Measurements from ENCODE around the gene ESRP2. TPM values are rescaled to one million over a fixed set of nuclear protein-coding genes. Genes with fewer than 3 reads are reported as not detected.

The ESRP2 gene
- total RNA-seq, 1 donor from 2014 or later: 25.5 TPM

DNA sequence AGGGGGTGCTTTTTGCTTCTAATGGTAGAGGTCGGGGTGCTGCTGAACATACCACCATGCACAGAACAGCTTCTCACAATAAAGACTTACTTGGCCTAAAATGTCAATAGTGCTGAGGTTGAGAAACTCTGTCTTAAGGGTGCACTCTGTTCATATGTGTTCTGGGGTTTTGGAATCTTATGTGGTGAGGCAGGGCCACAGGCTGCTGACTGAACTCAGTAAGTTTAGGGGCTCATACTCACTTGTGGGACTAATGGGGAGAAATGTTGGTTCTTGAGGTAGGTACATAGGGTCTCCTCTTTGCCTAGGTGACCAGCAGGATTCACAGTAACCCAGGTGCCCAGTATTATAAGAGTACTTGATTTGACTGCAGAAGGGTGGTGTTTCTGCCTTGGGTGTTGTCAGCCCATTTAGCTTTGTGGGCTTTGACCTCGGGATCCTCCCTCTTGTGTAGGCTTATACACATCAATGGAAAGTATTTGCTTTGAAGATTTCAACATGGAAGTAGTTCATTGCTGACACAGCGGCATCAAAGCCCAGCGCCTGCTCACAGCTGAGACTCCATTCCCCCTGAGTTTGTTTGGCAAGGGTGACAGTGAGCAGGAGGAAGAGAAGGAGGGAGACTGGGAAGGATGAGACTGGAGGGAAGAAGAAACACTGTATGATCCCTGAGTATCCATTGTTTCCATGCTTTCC lies 45.6 kb upstream of the ESRP2 start:
- no peak for DNase-seq (ENCODE audit: low read depth)
- H3K4me3 ChIP-seq (ENCODE audit: low read depth, low read length): no peak overlapping the region
- TF ChIP-seq, protein P1, sequence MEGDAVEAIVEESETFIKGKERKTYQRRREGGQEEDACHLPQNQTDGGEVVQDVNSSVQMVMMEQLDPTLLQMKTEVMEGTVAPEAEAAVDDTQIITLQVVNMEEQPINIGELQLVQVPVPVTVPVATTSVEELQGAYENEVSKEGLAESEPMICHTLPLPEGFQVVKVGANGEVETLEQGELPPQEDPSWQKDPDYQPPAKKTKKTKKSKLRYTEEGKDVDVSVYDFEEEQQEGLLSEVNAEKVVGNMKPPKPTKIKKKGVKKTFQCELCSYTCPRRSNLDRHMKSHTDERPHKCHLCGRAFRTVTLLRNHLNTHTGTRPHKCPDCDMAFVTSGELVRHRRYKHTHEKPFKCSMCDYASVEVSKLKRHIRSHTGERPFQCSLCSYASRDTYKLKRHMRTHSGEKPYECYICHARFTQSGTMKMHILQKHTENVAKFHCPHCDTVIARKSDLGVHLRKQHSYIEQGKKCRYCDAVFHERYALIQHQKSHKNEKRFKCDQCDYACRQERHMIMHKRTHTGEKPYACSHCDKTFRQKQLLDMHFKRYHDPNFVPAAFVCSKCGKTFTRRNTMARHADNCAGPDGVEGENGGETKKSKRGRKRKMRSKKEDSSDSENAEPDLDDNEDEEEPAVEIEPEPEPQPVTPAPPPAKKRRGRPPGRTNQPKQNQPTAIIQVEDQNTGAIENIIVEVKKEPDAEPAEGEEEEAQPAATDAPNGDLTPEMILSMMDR (conservative IDR thresholded peaks at IDR 0.05; ENCODE audit: low read depth, low read length): no peak

- no peak for DNase-seq (ENCODE audit: low read depth)
Measured at GRCh38 chr16:68279726-68280558, 44.0 kb upstream of the ESRP2 start.

GRCh38 chr16:68276223-68276622 lies 40.3 kb upstream of the ESRP2 start:
- TF ChIP-seq, protein P1 (conservative IDR thresholded peaks at IDR 0.05; ENCODE audit: low read depth, low read length): no peak
- no peak for DNase-seq (ENCODE audit: low read depth)
- no peak overlapping the region for H3K4me3 ChIP-seq (ENCODE audit: low read depth, low read length)

More at GRCh38 chr16:68279726-68280558, 44.0 kb upstream of the ESRP2 start:
- TF ChIP-seq, protein P1 (conservative IDR thresholded peaks at IDR 0.05; ENCODE audit: low read depth, low read length): no peak
- H3K4me3 ChIP-seq (ENCODE audit: low read depth, low read length): no peak overlapping the region

- no peak overlapping the region for H3K4me3 ChIP-seq (ENCODE audit: low read depth, low read length)
- TF ChIP-seq, protein P1 (conservative IDR thresholded peaks at IDR 0.05; ENCODE audit: low read depth, low read length): no peak
- no peak for DNase-seq (ENCODE audit: low read depth)
Measured at GRCh38 chr16:68275611-68276191, 39.8 kb upstream of the ESRP2 start.

DNA sequence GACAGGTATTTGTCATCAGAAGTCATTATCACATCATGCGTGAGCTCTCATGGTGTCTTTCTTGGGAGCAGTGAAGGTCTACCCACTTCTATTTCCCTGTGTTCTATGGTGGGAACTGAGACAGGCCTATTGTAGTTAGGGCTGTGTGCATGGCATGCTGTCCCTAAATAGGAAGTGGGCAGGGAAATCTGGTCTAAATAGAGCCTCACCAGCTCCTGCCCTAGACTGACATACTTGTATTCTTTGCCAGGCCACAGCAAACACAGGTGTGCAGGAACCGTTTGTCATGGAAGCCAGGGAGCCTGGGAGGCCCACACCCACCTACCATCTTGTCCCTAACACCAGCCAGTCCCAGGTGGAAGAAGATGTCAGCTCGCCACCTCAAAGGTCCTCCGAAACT lies 38.5 kb upstream of the ESRP2 start:
- TF ChIP-seq, protein P1 (conservative IDR thresholded peaks at IDR 0.05; ENCODE audit: low read depth, low read length): no peak
- no peak for DNase-seq (ENCODE audit: low read depth)
- no peak overlapping the region for H3K4me3 ChIP-seq (ENCODE audit: low read depth, low read length)

DNA sequence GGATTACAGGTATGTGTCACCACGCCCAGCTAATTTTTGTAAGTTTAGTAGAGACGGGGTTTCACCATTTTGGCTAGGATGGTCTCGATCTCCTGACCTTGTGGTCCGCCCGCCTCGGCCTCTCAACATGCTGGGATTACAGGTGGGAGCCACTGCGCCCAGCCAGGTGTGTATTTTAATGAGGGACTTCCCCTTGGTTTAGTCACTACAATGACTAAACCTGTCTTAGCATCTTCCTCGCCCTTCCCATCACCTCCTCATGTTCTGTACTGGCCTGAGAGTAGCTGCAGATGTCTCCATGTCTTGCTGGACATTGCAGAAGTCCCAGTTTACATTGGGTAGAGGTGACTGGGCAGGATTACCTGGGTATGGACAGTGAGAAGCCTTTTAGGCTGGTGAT lies 38.0 kb upstream of the ESRP2 start:
- no peak overlapping the region for H3K4me3 ChIP-seq (ENCODE audit: low read depth, low read length)
- no peak for DNase-seq (ENCODE audit: low read depth)
- TF ChIP-seq, protein P1 (conservative IDR thresholded peaks at IDR 0.05; ENCODE audit: low read depth, low read length): no peak

All from epithelial cell of proximal tubule (primary cell).